ENCODE data around the gene WDR90. TPM values are rescaled to one million over a fixed set of nuclear protein-coding genes. Genes with fewer than 3 reads are reported as not detected.

Gene WDR90
- total RNA-seq, 1 experiment from 2014 or later = 68.2 TPM

DNA sequence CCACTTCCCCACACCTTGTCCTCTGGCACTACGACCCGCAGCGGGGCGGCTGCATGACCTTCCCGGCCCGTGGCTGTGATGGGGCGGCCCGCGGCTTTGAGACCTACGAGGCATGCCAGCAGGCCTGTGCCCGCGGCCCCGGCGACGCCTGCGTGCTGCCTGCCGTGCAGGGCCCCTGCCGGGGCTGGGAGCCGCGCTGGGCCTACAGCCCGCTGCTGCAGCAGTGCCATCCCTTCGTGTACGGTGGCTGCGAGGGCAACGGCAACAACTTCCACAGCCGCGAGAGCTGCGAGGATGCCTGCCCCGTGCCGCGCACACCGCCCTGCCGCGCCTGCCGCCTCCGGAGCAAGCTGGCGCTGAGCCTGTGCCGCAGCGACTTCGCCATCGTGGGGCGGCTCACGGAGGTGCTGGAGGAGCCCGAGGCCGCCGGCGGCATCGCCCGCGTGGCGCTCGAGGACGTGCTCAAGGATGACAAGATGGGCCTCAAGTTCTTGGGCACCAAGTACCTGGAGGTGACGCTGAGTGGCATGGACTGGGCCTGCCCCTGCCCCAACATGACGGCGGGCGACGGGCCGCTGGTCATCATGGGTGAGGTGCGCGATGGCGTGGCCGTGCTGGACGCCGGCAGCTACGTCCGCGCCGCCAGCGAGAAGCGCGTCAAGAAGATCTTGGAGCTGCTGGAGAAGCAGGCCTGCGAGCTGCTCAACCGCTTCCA, 15.7 kb upstream of the WDR90 start:
- DNase-seq = no peak
- Histone ChIP-seq H3K4me2 (ENCODE audit: insufficient read depth, insufficient read length, low read length) (no peak overlapping the region), H2BK120ac (ENCODE audit: low read depth, low read length, poor library complexity, severe bottlenecking) (no peak overlapping the region), H3T11ph (ENCODE audit: low read length) (no peak overlapping the region), H4K20me1 (ENCODE audit: control insufficient read depth, insufficient read depth, insufficient read length) (no peaks in the 10 kb centered on the region), H3K27ac (ENCODE audit: insufficient read length, low read depth, low read length) (no peak overlapping the region), H3K4me1 (ENCODE audit: insufficient read depth, low read length) (no peaks in the 10 kb centered on the region; the same call in 1 of the 2 replicates), H2AK5ac (ENCODE audit: insufficient read length, low read length) (no peak overlapping the region), H3K18ac (ENCODE audit: insufficient read length, low read depth, low read length) (no peak overlapping the region), H3K56ac (ENCODE audit: insufficient read length, low read depth, low read length) (no peak overlapping the region), H2BK20ac (ENCODE audit: low read depth, low read length, poor library complexity, severe bottlenecking) (no peak overlapping the region), H4K5ac (ENCODE audit: insufficient read length, low read depth, low read length) (no peak overlapping the region), H2BK12ac (ENCODE audit: insufficient read length, low read depth, low read length) (no peak overlapping the region), H4K91ac (ENCODE audit: insufficient read length, low read depth, low read length) (no peak overlapping the region), H3K9ac (ENCODE audit: extremely low read depth, insufficient read length, low read length) (no peak overlapping the region), H3K79me1 (ENCODE audit: insufficient read depth, low read depth, low read length, poor library complexity, severe bottlenecking) (no peaks in the 10 kb centered on the region), H3K4ac (ENCODE audit: low read depth, low read length) (no peak overlapping the region), H3K9me3 (ENCODE audit: control insufficient read depth, low read depth, low read length) (no peaks in the 10 kb centered on the region), H3K14ac (ENCODE audit: insufficient read depth, low read length) (no peak overlapping the region), H2AFZ (ENCODE audit: low read length) (no peak overlapping the region), H2BK15ac (ENCODE audit: low read depth, low read length) (no peak overlapping the region), H3K23me2 (ENCODE audit: insufficient read length, low read depth, low read length, poor library complexity, severe bottlenecking) (peaks cover 15% of the 10 kb centered on the region), H3K27me3 (ENCODE audit: insufficient read depth, low read length) (no peaks in the 10 kb centered on the region), H4K8ac (replicated peaks; ENCODE audit: insufficient read length, low read depth, low read length) (no peak overlapping the region), H3K79me2 (ENCODE audit: insufficient read depth, low read length) (peaks cover 2% of the 10 kb centered on the region; the same call in 1 of the 2 replicates), H3K23ac (ENCODE audit: insufficient read length, low read depth, low read length) (no peak overlapping the region), H2BK5ac (ENCODE audit: insufficient read length, low read length) (no peak overlapping the region)
- no peak overlapping the region for H3K27ac Mint-ChIP-seq
- no peak overlapping the region for H3K4me3 Mint-ChIP-seq
- peaks cover 2% of the 10 kb centered on the region; the same call in 1 of the 2 replicates for H3K27me3 Mint-ChIP-seq (ENCODE audit: low read depth)
- peaks cover 0 to 6% (median 1%) of the 10 kb centered on the region in 3 experiments; a peak in 4 of 7 replicates for H3K36me3 Mint-ChIP-seq (ENCODE audit: insufficient read depth in 1 of 3, low read depth in 3 of 3)
- WGBS (ENCODE audit: extremely low coverage, insufficient read length, low lambda C conversion rate) = no CpG with 5 or more reads among the region's 74 CpGs
- TF ChIP-seq, protein P1, sequence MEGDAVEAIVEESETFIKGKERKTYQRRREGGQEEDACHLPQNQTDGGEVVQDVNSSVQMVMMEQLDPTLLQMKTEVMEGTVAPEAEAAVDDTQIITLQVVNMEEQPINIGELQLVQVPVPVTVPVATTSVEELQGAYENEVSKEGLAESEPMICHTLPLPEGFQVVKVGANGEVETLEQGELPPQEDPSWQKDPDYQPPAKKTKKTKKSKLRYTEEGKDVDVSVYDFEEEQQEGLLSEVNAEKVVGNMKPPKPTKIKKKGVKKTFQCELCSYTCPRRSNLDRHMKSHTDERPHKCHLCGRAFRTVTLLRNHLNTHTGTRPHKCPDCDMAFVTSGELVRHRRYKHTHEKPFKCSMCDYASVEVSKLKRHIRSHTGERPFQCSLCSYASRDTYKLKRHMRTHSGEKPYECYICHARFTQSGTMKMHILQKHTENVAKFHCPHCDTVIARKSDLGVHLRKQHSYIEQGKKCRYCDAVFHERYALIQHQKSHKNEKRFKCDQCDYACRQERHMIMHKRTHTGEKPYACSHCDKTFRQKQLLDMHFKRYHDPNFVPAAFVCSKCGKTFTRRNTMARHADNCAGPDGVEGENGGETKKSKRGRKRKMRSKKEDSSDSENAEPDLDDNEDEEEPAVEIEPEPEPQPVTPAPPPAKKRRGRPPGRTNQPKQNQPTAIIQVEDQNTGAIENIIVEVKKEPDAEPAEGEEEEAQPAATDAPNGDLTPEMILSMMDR (conservative IDR thresholded peaks at IDR 0.05) = no peak
- H3K9me3 Mint-ChIP-seq = peaks cover 3% of the 10 kb centered on the region in 2 experiments; a peak in 2 of 5 replicates
- H3K4me1 Mint-ChIP-seq = peaks cover 14 to 34% of the 10 kb centered on the region in 2 experiments
